GM12874 (cell line): ENCODE results near the gene SFT2D1.

Source experiments
- TF ChIP-seq, protein P1 (sequence below): IDR thresholded peaks from 2 replicates; pipeline ENCODE4 v1.5.1; 2011; ENCODE audit warnings: low read depth, mild to moderate bottlenecking, control low read depth, low read length, moderate library complexity; ENCODE audit not compliant: insufficient read depth

The SFT2D1 gene

DNA sequence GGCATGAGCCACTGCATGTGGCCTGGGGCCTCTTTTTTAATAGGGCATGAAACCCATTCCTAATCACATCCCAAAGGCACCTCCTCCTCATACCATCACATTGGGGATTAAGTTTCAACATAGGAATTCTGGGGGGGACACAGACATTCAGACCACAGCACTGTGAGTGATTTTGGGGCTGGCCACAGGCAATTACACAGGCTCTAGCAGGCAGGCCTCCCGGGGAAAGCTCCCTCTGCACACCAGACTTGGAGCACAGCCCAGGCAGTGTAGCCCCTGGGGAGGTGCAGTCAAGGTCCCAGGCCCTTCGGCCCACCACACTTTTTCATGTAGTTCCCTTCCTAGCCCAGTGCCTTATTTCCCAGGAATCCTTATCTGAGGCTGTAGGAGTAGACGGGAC is 5.5 kb downstream of the SFT2D1 start:
- TF ChIP-seq, protein P1, sequence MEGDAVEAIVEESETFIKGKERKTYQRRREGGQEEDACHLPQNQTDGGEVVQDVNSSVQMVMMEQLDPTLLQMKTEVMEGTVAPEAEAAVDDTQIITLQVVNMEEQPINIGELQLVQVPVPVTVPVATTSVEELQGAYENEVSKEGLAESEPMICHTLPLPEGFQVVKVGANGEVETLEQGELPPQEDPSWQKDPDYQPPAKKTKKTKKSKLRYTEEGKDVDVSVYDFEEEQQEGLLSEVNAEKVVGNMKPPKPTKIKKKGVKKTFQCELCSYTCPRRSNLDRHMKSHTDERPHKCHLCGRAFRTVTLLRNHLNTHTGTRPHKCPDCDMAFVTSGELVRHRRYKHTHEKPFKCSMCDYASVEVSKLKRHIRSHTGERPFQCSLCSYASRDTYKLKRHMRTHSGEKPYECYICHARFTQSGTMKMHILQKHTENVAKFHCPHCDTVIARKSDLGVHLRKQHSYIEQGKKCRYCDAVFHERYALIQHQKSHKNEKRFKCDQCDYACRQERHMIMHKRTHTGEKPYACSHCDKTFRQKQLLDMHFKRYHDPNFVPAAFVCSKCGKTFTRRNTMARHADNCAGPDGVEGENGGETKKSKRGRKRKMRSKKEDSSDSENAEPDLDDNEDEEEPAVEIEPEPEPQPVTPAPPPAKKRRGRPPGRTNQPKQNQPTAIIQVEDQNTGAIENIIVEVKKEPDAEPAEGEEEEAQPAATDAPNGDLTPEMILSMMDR, result no peak

GRCh38 chr6:166335378-166336302 is 6.7 kb downstream of the SFT2D1 start:
- TF ChIP-seq, protein P1, result no peak

GRCh38 chr6:166334878-166335277 is 7.5 kb downstream of the SFT2D1 start:
- TF ChIP-seq, protein P1, result no peak

DNA sequence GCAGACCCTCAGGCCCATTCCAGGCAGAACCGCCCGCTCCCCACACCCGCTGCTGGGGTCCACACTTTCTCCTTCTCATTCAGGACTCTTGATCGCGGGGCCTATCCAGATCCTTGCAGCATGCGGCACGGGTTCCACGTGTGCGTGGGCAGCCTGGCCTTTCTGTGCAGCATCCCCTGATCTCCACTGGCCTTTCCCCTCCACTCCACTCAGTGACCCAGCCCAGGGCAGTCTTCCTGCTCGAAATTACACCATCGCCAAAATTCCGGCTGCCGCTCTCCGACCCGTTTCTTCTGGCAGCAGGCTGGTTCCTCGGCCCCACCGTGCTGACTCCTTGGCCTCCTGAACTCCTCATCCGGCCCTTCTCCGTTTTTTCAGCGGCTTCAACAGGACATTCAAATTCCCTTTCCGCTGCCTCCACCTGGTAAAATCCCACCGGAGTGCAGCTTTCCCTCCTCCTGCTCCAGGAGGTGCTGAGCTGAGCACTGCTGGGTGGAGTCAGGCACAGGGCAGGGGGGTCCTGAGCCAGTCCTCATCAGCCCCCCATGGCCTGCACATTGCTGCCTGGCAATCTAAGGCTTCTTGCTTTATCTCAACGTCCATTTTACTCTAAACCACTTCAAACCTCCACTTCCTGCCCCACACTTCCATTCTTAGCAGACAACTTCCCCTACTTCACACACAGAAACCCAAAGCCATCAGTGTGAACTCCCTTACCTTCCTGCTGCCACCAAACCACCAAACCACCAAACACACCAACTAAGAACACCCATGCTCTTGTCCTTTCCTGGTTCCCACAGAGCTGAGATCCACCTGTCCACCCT is 9.0 kb downstream of the SFT2D1 start:
- TF ChIP-seq, protein P1, result no peak

- TF ChIP-seq, protein P1, result no peak
Observed at GRCh38 chr6:166331503-166332415, 10.6 kb downstream of the SFT2D1 start.

- TF ChIP-seq, protein P1, result no peak
Observed at GRCh38 chr6:166330612-166331011, 11.7 kb downstream of the SFT2D1 start.
